Renal cortical epithelial cell (primary cell): ENCODE results near the gene KPTN. TPM values are rescaled to one million over a fixed set of nuclear protein-coding genes. Genes with fewer than 3 reads are reported as not detected.
"Not testable (repeated sequence)": the region's sequence is repeated elsewhere in the genome, so short reads cannot be mapped to it uniquely, and the experiment has no call there.

Experiments used
- DNase-seq: peaks from one replicate; pipeline ENCODE4 v3.0.0-alpha.2; 2011; ENCODE audit warnings: low read depth
- total RNA-seq: library from RNA; depleted of rRNA; stranded (reverse); fragments of >200 nt; gene quantifications from 2 replicates; pipeline ENCODE4 v1.2.3, GENCODE V29; 2014

The KPTN gene
- total RNA-seq, 1 donor from 2014 or later = 7.1 TPM

DNA sequence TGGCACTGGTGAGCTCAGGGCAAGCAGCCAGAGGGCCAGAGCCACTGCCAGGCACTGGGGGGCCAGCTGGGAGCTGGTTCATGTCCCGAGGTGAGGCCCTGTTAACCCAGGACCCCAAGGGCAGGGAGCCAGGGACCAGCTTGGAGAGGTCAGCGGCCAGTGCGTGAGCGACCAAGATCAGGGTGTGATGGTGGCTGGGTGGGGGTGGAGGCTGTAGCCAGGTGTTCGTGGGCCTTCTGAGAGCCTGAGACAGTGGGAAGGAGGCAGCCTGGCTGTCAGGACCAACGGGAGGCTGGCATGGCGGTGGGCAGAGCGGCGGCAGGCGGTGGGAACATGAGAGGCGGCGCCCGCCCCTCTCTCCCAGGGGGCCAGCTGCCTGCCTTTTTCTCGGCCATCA, 8.1 kb upstream of the KPTN start:
- no peak for DNase-seq

DNA sequence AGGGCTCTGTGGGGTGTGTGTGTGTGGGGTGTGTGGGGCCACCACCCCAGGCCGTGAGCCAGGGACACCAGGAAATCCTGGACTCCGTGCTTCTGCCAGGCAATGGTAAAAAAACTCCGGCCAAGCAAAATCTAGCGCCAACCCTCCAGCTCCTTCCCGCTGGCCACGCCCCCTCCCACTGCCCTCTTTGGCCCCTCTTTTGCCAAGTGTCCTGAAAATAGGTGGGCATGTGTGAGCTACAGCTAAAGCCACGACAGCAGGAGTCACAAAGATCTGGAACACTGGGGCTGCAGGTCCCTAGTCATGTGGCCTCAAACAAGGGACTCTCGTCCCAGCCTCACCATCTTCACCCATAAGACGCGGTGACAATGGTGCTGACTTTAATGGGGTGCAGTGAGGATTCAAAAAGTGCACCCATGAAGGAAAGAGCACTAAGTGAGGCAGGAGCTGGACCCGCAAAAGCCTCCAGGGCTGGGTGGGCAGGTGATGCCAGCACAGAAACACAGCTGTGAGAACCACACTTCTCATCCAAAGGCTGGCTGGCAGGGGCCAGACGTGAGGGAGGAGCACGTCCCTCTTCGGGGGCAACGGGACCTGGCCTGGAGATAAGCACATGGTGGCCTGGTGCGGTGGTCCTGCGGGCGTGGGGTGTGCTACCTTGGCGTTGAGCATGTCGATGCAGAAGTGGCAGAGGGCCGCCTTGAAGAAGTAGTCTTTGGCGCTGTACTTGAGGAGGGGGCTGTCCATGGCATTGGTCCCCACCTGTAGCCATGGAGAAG, 7.5 kb upstream of the KPTN start:
- no peak for DNase-seq

DNA sequence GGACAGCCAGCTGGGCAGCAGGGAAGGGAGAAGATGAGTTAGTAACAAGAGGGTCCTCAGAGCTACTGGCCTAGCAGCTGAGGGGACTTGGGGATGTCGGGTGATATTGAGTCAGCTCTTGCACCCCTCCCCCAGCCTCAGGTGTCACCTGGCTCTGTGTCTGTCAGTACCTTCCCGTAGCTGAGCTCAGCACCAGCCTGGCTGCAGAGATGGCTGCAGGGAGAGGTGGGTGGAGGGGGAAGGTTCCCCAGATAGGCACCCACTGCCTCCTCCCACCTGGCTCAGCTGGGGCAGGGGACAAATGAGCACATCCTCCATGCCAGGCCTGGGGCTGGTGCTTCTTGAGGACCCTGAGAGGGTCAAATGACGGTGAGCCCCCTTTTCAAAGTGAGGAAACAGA, 6.8 kb upstream of the KPTN start:
- no peak for DNase-seq

DNA sequence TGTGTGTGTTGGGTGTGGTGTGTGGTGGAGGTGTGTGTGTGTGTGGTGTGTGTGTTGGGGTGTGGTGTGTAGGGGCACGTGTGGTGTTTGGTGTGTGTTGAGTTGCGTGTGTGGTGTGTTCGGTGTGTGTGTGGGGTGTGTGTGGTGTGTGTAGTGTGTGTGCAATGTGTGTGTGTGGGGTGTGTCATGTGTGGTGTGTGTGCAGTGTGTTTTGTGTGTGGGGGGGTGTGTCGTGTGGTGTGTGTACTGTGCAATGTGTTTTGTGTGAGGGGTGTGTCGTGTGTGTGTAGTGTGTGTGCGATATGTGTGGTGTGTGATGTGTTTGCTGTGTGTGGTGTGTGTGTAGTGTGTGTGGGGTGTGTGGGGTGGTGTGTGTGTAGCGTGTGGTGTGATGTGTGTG, 6.0 kb upstream of the KPTN start:
- DNase-seq = no peak

DNA sequence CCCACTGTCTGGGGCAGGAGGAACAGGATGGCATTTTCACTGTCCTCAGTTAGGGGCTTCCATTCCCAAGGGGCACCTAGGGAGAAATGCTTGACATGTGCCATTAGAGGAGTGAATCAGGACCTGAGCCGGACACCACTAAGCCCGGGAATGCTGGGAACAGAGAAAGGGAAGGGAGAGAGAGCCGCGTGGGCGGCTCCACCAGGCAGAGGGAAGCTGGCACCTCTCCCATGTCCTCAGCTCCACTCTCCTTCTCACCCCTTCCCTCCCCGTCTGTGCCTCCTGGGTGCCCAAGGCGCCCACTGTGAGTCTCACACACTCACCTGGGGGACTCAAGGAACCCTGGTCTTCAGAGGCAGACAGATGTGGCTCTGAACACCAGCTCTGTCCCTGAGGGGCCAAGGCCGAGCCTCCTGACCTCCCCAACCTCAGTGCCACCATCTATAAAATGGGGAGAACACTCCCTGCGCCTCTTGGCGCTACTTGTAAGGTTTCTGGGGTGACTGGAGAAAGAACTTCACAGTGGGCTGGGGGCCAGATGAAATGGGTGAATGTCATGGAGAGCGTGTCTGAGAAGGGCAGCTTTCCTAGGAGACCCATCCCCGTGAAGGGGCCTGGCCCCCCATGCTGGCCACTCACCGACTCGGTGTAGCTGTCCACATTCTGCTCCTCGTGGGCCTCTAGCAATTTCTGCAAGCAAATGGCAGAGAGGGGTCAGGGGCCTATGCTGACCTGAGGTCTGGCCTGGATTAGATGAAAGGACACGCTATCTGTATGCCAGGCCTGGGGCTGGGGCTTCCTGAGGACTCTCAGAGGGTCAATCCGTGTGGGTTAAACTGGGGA, 5.3 kb upstream of the KPTN start:
- DNase-seq = no peak

DNA sequence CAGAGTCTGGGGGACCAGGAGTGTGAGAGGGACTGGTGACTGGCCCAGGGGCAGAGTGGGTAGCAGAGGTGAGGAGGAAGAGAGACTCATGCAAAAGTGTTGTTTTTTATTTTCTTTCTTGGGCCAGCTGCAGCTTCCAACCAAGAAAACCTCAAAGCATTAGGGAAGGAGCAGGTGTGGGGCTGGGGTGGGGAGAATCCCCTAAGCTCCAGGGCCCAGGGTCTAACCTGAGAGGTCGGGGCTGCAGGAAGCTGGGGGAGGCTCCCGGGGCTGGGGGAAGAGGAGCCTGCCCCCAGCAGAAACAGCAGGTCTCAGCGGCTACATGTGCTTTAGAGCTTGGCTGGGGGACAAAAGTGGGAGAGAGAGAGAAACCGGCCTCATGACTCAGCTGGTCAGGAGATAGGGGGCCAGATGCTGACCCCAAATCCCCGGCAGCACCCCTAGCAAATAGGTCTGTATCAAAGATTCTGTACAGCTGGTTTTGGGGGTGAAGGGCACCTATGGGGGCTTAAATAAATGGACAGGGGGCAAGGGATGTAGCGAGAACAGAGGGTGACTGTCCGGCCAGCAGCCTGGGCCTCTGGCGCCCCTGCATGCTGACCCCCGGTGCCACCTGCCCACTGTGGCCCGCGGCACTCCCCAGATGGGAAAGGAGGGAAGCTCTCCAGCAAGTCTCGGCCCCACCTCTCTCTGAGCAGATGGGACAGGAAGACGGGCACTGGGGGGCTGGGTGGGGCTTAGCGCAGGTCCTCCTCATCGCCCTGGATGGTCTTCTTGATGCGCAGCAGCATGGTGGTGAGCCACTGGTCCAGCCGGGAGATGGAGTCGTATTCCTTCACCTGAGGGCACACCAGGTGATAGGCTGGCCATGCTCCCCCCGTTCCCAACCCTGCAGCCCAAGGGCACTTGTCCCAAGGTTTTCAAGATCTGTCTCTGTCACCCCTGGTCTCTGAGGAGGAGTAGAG, 3.8 kb upstream of the KPTN start:
- DNase-seq = no peak

DNA sequence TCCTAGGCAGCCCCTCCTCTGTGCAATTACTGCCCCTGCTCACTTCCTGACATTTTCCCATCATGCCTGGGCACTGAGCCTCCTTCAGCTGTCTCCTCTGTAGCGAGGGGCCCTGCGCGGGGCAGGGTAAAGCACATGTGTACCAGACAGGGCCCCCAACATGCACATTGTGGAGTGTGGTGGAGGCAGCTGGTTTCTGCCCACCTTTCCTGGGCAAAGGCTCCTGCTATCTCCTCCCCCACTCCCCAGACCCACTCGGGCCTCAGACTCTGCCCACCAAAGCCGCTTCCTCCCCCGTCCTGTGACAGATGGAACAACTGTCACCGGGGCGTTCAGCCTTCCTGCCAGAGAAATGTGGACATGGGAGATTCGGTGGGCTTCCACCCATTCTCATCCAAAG, 2.9 kb upstream of the KPTN start:
- no peak for DNase-seq

DNA sequence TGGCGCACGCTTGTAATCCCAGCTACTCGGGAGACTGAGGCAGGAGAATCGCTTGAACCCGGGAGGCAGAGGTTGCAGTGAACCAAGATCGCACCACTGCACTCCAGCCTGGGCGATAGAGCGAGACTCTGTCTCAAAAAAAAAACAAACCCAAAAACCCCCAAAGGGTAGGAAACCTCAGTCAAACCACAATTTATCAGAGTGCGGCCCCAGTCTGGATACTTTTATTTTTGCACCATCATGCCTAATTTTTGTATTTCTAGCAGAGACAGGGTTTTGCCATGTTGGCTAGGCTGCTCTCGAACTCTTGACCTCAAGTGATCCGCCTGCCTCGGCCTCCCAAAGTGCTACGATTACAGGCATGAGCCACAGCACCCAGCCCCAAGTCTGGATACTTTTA, 2.2 kb upstream of the KPTN start:
- DNase-seq = not testable (repeated sequence)

DNA sequence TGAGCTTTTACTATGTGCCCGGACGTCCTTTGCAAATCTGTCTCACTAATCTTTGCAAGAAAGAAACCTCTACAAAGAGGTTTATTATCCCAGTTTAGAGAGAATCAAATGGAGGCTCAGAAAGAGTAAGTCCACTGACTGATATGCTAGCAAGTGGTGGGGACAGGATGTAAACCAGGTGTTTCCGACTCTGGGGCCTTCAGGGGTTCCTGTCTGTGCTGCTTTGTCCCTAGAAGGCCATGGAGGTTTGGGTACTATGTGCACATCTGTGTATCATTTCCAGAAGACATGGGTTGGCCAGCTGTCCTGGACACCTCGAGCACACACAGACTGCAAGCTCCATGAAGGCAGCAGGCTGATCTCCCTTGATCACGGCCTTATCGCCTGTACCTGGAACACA, 1.2 kb upstream of the KPTN start:
- DNase-seq = no peak

DNA sequence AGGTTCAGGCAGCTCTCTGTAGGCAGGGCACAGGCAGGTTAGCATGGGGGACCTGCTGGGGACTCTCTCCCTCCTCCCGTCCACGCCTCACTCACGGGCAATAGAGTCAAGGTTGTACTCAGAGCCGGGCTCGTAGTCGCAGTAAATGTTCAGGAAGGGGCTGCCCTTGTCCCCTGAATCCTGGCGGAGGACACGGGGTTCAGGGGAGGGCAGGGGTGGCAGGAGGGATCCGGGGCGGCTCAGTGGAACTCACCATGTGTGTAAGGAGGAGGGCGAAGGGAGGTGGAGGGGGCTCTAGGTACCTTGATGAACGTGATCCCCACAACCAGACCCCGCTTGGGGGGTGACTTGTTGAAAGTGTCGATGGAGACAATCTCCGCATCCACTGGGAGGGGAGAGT, 819 bp downstream of the KPTN start:
- no peak for DNase-seq

DNA sequence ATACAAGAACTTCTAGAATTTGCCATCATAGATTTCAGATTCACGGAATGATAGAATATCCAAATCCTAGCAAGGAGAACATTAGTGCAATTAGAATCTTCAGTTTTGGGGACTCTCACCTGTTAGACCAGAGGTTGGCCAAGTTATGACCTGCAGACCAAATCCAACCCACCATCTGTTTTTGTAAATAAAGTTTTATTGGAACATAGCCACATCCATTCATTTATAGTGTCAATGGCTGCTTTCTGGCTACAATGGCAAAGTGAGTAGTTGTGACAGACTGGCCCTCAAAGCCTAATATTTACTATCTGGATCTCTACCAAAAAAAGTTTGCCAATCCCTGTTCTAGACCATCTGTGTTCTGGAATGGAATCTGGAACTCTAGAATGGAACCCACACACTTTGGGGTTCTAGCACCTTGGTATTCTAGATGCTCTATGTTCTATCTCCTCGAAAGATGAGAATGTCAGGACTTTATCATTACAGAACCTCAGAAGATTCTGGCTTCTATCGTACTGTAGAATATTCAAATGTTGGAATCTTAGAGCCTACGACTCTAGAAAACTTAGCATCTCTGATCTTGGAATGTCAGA, 2.5 kb downstream of the KPTN start:
- DNase-seq = no peak

DNA sequence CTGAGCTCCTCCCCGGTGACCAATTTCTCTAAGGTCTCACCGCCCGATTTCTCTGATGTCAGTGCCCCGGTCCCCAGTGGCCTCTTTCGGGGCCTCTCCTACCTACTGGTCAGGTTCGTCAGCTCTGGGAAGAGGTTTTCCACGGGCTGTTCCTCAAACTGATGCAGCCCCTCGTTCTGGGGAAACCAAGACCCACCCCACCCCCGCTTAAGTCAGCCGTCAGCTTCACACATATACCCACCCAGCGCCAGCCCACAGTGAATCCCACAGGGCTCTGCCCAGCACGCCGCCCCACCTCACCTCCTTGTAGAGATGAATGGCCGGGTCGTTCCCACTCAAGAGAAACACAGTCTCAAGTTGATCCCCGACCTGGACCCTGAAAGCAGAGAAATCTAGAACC, 3.4 kb downstream of the KPTN start:
- DNase-seq = no peak

DNA sequence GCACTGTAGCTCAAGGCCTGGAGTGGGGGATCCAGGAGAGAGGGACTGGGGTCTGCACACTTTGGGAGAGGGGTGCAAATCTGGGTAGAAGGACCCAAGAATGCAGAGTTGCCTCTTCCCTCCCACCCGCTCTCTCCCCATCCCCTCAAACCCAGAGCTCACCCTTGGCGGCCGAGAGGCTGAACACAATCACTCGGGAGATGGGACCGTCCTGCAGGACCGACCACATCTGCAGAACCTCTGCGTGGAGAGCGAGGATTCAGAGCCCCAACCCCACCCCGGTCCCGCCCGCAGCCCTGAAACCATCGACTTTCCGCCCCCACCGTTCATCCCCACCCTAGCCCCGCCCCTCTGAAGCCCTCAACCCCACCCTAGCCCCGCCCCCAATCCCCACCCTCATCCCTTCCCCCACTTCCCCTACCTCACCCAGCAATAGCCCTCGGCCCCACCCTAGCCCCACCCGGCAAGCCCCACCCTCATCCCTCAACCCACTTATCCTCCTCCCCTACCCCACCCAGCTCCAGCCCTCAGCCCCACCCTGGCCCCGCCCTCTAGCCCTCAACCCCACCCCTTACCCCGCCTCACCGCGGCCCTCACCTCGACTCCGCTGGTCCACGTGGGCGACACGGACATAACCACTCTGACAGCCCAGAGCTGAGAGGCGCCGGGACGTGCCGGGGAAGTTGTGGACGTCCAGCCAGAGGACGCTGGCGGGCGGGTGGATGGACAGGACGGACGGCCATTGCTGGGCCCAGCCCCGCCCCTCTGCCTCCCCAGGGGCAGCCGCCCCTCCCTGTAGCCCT, 4.1 kb downstream of the KPTN start:
- no peak for DNase-seq

DNA sequence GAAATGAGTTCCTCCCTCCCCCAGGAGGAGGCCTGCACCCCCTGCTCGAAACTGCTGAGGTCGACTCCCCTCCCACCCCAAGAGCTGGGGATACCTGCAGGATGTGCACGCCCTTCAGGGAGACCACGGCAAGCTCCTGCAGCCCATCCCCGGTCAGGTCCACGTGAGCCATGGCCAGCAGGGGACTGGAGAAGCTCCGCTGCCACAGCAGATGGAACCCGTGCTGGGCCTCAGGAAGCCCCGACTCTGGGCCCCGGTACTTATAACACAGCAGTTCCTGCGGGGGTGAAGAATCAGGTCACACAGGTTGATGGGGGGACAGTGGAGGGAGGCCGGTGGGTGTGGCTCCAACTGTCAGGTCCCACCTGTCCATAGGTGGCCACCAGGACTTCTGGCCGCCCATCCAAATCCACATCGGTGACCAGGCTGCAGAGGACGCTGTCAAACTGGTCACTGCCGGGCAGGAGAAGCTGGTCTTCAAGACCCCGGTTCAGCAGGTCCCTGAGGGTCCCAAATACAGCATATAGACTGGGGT, 7.5 kb downstream of the KPTN start:
- no peak for DNase-seq

DNA sequence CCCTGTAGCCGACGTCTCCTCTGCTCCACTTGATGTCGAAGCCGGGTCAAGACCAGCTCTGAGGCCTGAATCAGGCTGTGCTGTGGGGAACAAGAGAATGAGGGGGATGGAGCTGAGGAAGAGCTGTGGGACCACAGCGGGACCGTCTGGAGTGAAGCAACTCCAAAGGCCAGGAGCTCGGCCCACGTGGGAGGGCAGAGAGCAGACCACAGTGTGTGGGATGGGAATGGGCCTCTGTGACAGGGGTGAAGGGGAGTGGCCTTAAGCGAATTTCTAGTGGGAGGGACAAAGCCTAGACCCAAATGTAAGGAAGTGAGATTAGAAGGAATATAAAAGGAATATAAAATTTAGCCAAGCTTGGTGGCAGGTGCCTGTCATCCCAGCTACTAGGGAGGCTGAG, 8.6 kb downstream of the KPTN start:
- no peak for DNase-seq

DNA sequence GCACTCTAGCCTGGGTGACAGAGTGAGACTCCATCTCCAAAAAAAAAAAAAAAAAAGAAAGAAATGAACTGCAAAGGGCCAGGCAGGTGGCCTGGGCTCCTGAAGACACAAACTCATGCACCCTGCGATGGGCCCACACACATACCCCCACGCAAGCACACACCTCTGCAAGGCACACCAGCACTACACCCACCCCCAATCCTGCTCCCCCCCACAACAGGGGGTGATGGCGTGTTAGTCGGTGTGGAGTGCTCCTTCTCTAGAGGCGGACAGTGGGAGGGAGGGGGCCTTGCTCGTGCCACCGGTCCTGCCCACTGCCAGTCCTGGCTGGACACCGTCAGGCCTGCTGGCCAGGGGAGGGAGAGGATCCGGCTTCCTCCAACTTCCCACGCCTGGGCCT, 10.7 kb downstream of the KPTN start:
- no peak for DNase-seq

DNA sequence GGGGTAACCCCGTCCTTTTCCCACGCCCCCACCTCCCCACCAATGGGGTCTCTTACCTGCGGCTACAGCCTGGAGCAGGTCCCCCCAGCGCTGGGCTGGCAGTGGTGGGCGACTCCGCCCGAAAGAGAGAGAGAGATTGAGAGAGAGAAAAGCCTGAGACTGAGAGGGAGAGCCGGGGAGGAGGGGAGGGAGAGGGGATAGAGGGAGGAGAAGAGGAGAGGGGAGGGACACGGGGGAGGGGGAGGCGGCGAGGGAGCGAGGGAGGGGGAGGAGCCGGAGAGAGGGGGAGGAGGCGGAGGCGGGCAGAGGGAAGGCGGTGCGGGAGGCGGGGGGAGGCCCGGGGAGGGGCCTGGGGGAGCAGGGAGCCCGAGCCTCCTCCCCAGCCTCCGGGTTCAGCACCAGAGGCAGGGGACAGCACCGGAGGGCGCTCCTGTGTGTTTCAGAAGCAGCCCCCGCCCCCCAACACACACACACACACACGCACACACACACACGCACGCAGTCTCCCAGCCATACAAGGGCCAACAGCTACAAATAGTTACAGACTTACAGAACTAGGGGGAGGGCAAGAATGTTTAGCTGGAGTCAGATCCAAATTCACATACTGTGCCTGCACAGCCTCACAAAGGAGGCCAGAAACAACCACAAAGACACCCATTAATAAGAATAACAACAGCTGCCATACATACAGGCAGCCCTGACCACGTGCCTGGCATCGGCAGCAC, 12.1 kb downstream of the KPTN start, which contains the start of gene SLC8A2:
SLC8A2 (minus strand) TSS at position 161 of the 725 bp plus-strand sequence. CDS start 5,490 bp downstream, outside the sequence.
- peak; percentile 25 for DNase-seq

DNA sequence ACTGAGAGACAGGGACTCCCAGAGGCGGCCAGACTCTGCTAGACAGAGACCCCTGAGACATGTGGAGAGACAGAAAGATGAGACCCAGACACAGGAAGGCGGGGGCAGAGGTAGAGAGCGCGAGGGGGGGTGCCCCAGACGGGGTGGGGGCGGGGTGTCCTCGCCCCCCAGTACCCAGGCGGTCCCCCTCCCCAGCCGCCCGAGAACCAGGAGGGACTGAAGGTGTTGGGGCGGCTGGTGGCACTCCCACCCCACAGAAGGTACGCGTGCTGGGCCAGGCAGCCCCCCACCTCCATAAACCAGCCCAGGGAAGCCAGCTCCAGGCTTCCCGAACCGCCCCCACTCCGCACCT, 12.7 kb downstream of the KPTN start:
- DNase-seq = no peak

DNA sequence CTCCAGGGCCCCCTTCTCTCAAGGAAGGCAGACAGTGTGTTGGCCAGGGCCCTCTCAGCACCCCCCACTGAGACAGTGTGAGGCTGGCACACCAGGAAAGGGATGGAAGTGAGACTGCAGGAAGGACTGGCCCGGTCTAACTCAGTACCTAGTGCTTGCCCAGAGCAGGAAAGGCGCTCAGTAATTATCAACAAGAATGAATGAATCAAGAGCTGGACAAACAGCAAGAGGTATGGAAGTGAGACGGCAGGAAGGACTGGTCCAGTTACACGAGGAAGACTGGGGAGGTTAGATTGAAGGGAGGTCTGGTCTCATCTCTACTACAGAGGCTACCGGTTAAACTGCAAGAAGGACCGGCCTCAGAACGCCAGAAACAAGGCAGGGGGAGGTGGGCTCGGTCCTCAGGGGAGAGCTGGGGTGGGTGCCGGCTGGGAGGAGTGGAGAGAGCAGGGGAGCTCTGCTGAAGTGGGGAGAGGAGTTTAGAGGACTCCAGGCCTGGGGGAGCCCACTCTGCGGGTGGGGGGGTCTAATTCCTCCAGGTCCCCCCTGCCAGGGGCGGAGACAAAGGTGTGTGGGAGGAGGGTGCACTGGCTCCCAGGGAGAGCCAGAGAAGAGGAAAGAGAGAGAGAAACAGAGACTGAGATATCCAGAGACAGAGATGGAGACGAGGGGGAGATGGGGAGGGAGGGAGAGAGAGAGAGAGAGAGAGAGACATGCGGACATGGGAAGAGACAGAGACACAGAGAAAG, 13.4 kb downstream of the KPTN start:
- no peak for DNase-seq
